HCT116 (cell line): ENCODE results near the gene HMGB2. TPM values are rescaled to one million over a fixed set of nuclear protein-coding genes. Genes with fewer than 3 reads are reported as not detected.

ENCODE experiments used
- ATAC-seq: fragments of 200-7000 bp; cut with Tn5 transposase; 2 replicates; pipeline ENCODE4 v1.9.1; 2020; ENCODE audit warnings: mild to moderate bottlenecking, moderate library complexity
- BruUV-seq: library from RNA; stranded (reverse); fragments of 400-500 nt; replicated peaks from 2 replicates; lab custom pipeline; 2021; lab: Mats Ljungman, UMichigan
- CTCF ChIA-PET: fragments of 300-600 bp; sonication (Branson Sonifier 250); formaldehyde crosslinking; loops from one replicate; lab custom pipeline; 2021; ENCODE audit warnings: antibody characterized with exemption; lab: Charles Lee
- POLR2A ChIA-PET: fragments of 300-600, 350-600 bp; sonication (Branson Sonifier 250); formaldehyde crosslinking; loops from one replicate; lab custom pipeline; 2021; ENCODE audit warnings: antibody characterized with exemption; lab: Charles Lee
- RAD21 ChIA-PET, 2 experiments: fragments of 300-600 bp; sonication (Branson Sonifier 250); formaldehyde crosslinking; loops; one replicate each; lab custom pipeline; 2023; ENCODE audit warnings: low total read pairs in 2 of 2; ENCODE audit not compliant: uncharacterized antibody in 2 of 2, unreplicated experiment in 2 of 2, low non-redundant PET in 1 of 2; lab: Charles Lee
- DNase-seq: peaks from one replicate; pipeline ENCODE4 v3.0.0-alpha.2; 2010; ENCODE audit warnings: low read depth, low spot score
- H2AFZ ChIP-seq: fragments of 200-600 bp; shearing (Covaris generic), sonication (generic); 2 replicates; pipeline ENCODE4 v1.6.1; 2017; ENCODE audit warnings: low read depth, mixed run types, mixed read lengths, antibody characterized with exemption, low read length; ENCODE audit not compliant: poor library complexity, severe bottlenecking
- H3K27ac ChIP-seq: 2 replicates; pipeline ENCODE4 v1.5.1; 2012; ENCODE audit warnings: low read depth, low read length
- H3K27me3 ChIP-seq: fragments of 200-600 bp; sonication (generic); 2 replicates; pipeline ENCODE4 v1.6.1; 2016; ENCODE audit warnings: mixed run types, low read length, mixed read lengths; ENCODE audit not compliant: insufficient read depth
- H3K36me3 ChIP-seq, 2 experiments: fragments of 200-500 bp in 1 of 2; fragments of 200-600 bp in 1 of 2; sonication (Bioruptor generic) in 1 of 2; sonication (generic) in 1 of 2; 2 replicates each; pipeline versions ENCODE4 v1.5.1 to v1.6.1; 2014 to 2016; ENCODE audit warnings: low read length in 2 of 2, inconsistent platforms in 1 of 2, mixed read lengths in 1 of 2, mixed run types in 1 of 2; ENCODE audit not compliant: insufficient read depth in 2 of 2, control insufficient read depth in 1 of 2
- H3K4me1 ChIP-seq, 2 experiments: fragments of 200-600 bp in 1 of 2; sonication (generic) in 1 of 2; 2 replicates each; pipeline versions ENCODE4 v1.5.1 to v1.6.1; 2012 to 2017; ENCODE audit warnings: low read length in 2 of 2, inconsistent platforms in 1 of 2, mild to moderate bottlenecking in 1 of 2, mixed read lengths in 1 of 2, mixed run types in 1 of 2, moderate library complexity in 1 of 2; ENCODE audit not compliant: insufficient read depth in 2 of 2, control insufficient read depth in 1 of 2
- H3K4me2 ChIP-seq: fragments of 200-600 bp; sonication (generic); 2 replicates; pipeline ENCODE4 v1.6.1; 2017; ENCODE audit warnings: mixed run types, low read length, mixed read lengths
- H3K4me3 ChIP-seq, 2 experiments: fragments of 200-600 bp in 1 of 2; sonication (generic) in 1 of 2; replicated peaks in 1 of 2; 2 replicates each; pipeline ENCODE4 v1.5.1; 2011 to 2016; ENCODE audit warnings: low read length in 2 of 2, control low read depth in 1 of 2, low read depth in 1 of 2, mild to moderate bottlenecking in 1 of 2, mixed read lengths in 1 of 2, mixed run types in 1 of 2
- H3K79me2 ChIP-seq: fragments of 200-600 bp; sonication (generic); 2 replicates; pipeline ENCODE4 v1.6.1; 2017; ENCODE audit warnings: mild to moderate bottlenecking, mixed run types, low read length, moderate library complexity, mixed read lengths; ENCODE audit not compliant: insufficient read depth
- H3K9ac ChIP-seq: fragments of 200-600 bp; sonication (generic); 2 replicates; pipeline ENCODE4 v1.6.1; 2016; ENCODE audit warnings: low read length, mixed read lengths
- H3K9me2 ChIP-seq: fragments of 200-600 bp; sonication (generic), shearing (Covaris generic); 2 replicates; pipeline ENCODE4 v1.6.1; 2017; ENCODE audit warnings: mixed run types, mild to moderate bottlenecking, moderate library complexity; ENCODE audit not compliant: insufficient read depth
- H3K9me3 ChIP-seq, 2 experiments: fragments of 200-500 bp in 1 of 2; fragments of 200-600 bp in 1 of 2; sonication (Bioruptor generic) in 1 of 2; sonication (generic) in 1 of 2; 2 replicates each; pipeline ENCODE4 v1.6.1; 2014 to 2017; ENCODE audit warnings: low read length in 2 of 2, mixed read lengths in 2 of 2, inconsistent platforms in 1 of 2, low read depth in 1 of 2, mild to moderate bottlenecking in 1 of 2, mixed run types in 1 of 2, moderate library complexity in 1 of 2; ENCODE audit not compliant: control insufficient read depth in 1 of 2, insufficient read depth in 1 of 2
- H4K20me1 ChIP-seq: fragments of 200-600 bp; sonication (generic), shearing (Covaris generic); 2 replicates; pipeline ENCODE4 v1.6.1; 2017; ENCODE audit warnings: mixed run types, mild to moderate bottlenecking, moderate library complexity; ENCODE audit not compliant: insufficient read depth
- CBX3 ChIP-seq: IDR thresholded peaks from 2 replicates; pipeline ENCODE4 v1.6.1; 2012; ENCODE audit warnings: low read depth
- EGR1 ChIP-seq: IDR thresholded peaks from 2 replicates; pipeline ENCODE4 v1.6.1; 2012; ENCODE audit warnings: low read depth
- ELF1 ChIP-seq: IDR thresholded peaks from 2 replicates; pipeline ENCODE4 v1.6.1; 2012; ENCODE audit warnings: low read depth, borderline replicate concordance
- EZH2 ChIP-seq: fragments of 200-600 bp; sonication (generic); IDR thresholded peaks from 2 replicates; pipeline ENCODE4 v1.6.1; 2017; ENCODE audit warnings: antibody characterized with exemption, mixed run types
- EZH2phosphoT487 ChIP-seq: fragments of 200-600 bp; IDR thresholded peaks from 2 replicates; pipeline ENCODE4 v1.6.1; 2018; ENCODE audit warnings: antibody characterized with exemption, borderline replicate concordance
- FOSL1 ChIP-seq: IDR thresholded peaks from 2 replicates; pipeline ENCODE4 v1.6.1; 2012; ENCODE audit warnings: low read depth
- POLR2A ChIP-seq: IDR thresholded peaks from 2 replicates; pipeline ENCODE4 v1.7.0; 2011; ENCODE audit warnings: borderline replicate concordance; ENCODE audit not compliant: insufficient read depth, insufficient read length; ENCODE audit errors: extremely low read depth
- RAD21 ChIP-seq: IDR thresholded peaks from 2 replicates; pipeline ENCODE4 v1.6.1; 2012; ENCODE audit warnings: low read depth, mild to moderate bottlenecking
- SIN3A ChIP-seq: IDR thresholded peaks from 2 replicates; pipeline ENCODE4 v1.6.1; 2012; ENCODE audit warnings: low read depth
- SRF ChIP-seq: IDR thresholded peaks from 2 replicates; pipeline ENCODE4 v1.6.1; 2012; ENCODE audit warnings: low read depth
- TCF7L2 ChIP-seq: IDR thresholded peaks from 2 replicates; pipeline ENCODE4 v1.7.0; 2011; ENCODE audit warnings: borderline replicate concordance, inconsistent platforms; ENCODE audit not compliant: insufficient read depth, insufficient read length; ENCODE audit errors: extremely low read depth
- YY1 ChIP-seq: IDR thresholded peaks from 2 replicates; pipeline ENCODE4 v1.6.1; 2011; ENCODE audit warnings: low read length, low read depth, moderate library complexity, mild to moderate bottlenecking; ENCODE audit not compliant: insufficient replicate concordance; ENCODE audit errors: extremely low read depth
- intact Hi-C: fragments of 100-400 bp; cut with micrococcal nuclease; formaldehyde crosslinking; loops from 2 replicates; pipeline ENCODE4 v1.10.0; 2022
- total RNA-seq: library from RNA; stranded (reverse); gene quantifications from one replicate; pipeline ENCODE4 v1.2.1, GENCODE V29; 2021; ENCODE audit not compliant: unreplicated experiment
- TF ChIP-seq, protein P1 (sequence below): IDR thresholded peaks from 2 replicates; pipeline ENCODE4 v1.6.1; 2012; ENCODE audit warnings: low read depth

The HMGB2 gene
- total RNA-seq, 1 experiment from 2014 or later, result 388 TPM

DNA sequence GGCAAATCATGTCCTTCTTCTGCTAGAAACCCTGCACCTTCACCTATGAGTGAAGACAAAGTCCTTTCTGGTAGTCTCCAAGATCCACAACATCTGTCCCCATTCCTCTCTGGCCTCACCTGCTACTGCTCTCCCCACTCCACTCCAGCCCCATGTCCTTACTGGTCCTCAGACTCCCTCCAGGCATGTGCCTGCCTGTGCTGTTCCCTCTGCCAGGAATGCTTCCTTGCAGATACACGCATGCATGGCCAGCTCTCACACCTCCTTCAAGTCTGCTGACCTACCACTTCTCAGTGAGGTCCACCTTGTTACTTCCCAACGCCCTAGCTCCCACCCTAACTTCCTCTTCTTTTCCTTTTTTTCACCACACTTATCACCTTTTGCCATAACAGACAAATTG, 18.1 kb downstream of the HMGB2 start (continued):
- TF ChIP-seq TCF7L2 (no peak), SIN3A (no peak), EZH2phosphoT487 (no peak), YY1 (no peak), SRF (no peak), ELF1 (no peak)

DNA sequence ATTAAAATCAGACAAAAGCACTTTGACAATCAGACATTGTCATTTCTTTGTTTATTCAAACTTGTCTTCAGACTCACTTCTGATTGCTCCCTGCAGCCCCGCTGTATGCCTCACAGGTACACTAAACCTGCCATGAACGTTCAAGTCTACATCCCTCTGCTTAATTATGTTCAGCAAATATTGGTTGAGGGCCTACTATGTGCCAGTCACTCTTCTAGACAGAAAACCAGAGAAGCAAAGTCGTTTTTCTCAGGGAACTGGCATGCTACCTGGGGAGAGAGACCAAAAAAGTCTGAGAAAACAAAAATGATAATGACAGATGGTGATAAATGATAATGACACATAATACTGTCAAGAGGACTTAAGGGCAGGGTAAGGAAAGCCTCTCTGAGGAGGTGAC, 19.4 kb downstream of the HMGB2 start:
- Histone ChIP-seq H2AFZ (no peak overlapping the region), H3K36me3 (no peaks in the 10 kb centered on the region; a peak in 1 of 4 replicates), H3K4me1 (no peaks in the 10 kb centered on the region), H3K79me2 (no peaks in the 10 kb centered on the region), H4K20me1 (no peaks in the 10 kb centered on the region), H3K9me2 (no peaks in the 10 kb centered on the region), H3K4me2 (no peak overlapping the region), H3K9ac (no peak overlapping the region), H3K27me3 (no peaks in the 10 kb centered on the region), H3K4me3 (no peak overlapping the region), H3K9me3 (no peaks in the 10 kb centered on the region), H3K27ac (no peak overlapping the region)
- POLR2A ChIA-PET, result no interaction called here
- BruUV-seq, result no TSS peak
- ATAC-seq (no peak), DNase-seq (no peak)
- TF ChIP-seq POLR2A (no peak), FOSL1 (no peak), EZH2 (no peak), ELF1 (no peak), CBX3 (no peak), TCF7L2 (no peak), EGR1 (no peak), YY1 (no peak), RAD21 (no peak)
- TF ChIP-seq, protein P1, sequence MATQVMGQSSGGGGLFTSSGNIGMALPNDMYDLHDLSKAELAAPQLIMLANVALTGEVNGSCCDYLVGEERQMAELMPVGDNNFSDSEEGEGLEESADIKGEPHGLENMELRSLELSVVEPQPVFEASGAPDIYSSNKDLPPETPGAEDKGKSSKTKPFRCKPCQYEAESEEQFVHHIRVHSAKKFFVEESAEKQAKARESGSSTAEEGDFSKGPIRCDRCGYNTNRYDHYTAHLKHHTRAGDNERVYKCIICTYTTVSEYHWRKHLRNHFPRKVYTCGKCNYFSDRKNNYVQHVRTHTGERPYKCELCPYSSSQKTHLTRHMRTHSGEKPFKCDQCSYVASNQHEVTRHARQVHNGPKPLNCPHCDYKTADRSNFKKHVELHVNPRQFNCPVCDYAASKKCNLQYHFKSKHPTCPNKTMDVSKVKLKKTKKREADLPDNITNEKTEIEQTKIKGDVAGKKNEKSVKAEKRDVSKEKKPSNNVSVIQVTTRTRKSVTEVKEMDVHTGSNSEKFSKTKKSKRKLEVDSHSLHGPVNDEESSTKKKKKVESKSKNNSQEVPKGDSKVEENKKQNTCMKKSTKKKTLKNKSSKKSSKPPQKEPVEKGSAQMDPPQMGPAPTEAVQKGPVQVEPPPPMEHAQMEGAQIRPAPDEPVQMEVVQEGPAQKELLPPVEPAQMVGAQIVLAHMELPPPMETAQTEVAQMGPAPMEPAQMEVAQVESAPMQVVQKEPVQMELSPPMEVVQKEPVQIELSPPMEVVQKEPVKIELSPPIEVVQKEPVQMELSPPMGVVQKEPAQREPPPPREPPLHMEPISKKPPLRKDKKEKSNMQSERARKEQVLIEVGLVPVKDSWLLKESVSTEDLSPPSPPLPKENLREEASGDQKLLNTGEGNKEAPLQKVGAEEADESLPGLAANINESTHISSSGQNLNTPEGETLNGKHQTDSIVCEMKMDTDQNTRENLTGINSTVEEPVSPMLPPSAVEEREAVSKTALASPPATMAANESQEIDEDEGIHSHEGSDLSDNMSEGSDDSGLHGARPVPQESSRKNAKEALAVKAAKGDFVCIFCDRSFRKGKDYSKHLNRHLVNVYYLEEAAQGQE, result no peak
- CTCF ChIA-PET, result interaction anchor here (2.1 kb wide), 1 partner anchor 106 kb away, joined by 5 read pairs; no protein-coding TSS in a partner anchor
- RAD21 ChIA-PET, result no interaction called here
- intact Hi-C loops, result loop anchor here (5.0 to 10.0 kb wide), 2 partner anchors 178 to 840 kb away; no protein-coding TSS in a partner anchor
